Cerebellar cortex (tissue), 1 donor: ENCODE data around the gene FABP7.
A peak's percentile ranks its signal among the peaks of the same experiment; 100 is the strongest.
"Not testable (repeated sequence)": the region's sequence is repeated elsewhere in the genome, so short reads cannot be mapped to it uniquely, and the experiment has no call there.

Experiments
- DNase-seq: peaks from one replicate; pipeline ENCODE4 v3.0.0-alpha.2; 2015; ENCODE audit warnings: low spot score

The FABP7 gene

GRCh38 chr6:122779667-122780066 lies at the start of gene FABP7:
FABP7 (plus strand) TSS chr6:122779716; CDS start chr6:122779795, 79 bp downstream.
- no peak for DNase-seq

DNA sequence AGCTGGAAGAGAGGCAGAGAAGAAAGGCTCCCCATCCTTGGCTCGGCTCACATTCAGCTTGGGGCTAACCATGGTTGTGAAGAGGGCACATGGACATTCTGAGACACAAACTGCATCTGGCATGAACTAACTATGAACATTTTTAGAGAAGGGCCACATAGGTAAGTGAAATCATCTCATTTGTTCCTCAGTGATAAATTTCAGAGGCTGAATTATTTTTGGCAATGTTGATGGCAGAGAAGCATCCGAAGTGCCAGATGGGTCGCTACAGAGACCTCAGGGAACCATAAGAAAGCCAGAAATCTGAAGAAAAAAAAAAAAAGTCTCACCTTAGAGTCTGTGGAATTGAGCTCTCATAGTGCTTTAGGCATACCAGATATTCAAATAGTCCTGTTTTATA lies 49.2 kb upstream of the FABP7 start:
- DNase-seq: peak; percentile 90

GRCh38 chr6:122730775-122731386 lies 48.6 kb upstream of the FABP7 start:
- peak; percentile 87 for DNase-seq

DNA sequence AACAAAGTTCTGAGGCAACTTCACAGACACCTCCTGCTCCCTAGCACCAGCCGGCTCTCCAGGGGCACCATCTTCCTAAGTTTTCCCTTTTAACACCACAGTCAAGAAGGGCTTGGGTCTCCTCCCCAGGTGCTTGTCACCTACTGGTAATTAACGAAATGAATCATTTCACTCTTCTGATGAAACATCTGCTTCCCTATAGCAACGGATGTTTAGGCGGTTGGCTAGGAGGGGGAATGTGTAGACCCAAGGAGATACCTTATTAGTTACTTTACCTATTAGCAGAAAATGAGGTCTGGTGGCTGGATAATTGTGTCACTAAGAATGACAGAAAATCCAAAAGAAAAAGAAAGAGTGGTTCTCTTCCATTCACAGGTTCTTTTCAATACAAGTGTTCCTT lies 46.3 kb upstream of the FABP7 start:
- DNase-seq: no peak

DNA sequence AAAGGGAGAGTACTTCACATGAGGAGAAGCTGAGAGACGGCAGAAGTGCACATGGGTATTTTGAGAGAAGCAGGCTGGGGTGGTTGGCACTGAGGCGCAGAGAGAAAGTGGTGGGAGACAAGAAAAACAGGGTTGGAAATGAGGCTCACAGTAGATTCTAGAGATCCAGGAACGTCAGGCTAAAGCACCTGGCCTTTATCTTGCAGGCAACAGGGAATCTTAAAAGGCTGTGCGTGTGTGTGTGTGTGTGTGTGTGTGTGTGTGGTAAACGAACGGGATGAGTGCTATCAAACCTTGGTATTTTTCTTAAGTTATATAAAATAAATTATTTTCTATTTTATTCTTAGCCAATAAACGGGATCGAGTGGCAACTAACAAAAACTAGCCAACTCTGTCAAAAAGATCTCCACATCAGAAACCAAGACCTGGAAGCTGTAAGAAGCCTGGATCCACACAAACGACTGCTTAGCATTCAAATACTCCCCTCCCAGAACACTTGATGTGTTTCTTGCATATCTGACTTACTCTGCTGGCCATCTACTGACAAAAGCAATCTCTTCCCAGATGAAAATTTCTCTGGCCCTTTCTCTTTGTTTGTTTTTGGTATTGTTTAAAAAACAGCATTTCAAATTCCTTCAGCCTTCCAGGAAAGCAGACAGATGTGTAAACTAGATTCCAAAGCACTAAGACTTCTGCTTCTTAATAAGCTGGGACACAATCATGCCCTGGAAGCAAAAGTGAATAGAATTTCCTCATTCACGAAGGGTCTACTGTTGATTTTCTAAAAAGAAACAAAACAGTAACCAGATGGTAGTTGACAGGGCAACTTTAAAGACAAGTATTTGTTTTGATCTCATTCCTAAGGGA lies 44.8 kb upstream of the FABP7 start:
- DNase-seq: peak; percentile 34

GRCh38 chr6:122735582-122735981 lies 43.9 kb upstream of the FABP7 start:
- peak; percentile 57 for DNase-seq

- no peak for DNase-seq
These were observed 43.4 kb upstream of the FABP7 start for GRCh38 chr6:122736163-122736562.

DNA sequence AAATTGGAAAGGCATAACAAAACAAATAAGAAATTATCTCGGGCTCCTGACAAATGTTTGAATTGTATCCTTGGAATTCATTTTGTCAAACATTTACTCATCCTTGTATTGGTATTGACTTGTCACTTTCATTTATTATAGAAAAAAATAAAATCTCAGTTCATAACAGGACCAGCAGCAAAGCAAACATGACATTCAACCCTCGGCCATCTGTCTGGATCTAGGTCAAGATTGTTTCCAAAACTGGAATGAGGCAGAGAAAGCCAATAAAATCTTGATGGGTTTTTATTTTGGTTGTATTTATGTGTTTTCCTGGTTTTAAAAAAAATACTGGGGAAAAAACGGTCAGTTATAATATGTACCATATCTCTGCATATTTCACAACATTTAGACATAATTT lies 42.9 kb upstream of the FABP7 start:
- DNase-seq: peak; percentile 82

- no peak for DNase-seq
These were observed 39.4 kb upstream of the FABP7 start for GRCh38 chr6:122740091-122740490.

GRCh38 chr6:122740936-122741335 lies 38.6 kb upstream of the FABP7 start:
- DNase-seq: no peak

DNA sequence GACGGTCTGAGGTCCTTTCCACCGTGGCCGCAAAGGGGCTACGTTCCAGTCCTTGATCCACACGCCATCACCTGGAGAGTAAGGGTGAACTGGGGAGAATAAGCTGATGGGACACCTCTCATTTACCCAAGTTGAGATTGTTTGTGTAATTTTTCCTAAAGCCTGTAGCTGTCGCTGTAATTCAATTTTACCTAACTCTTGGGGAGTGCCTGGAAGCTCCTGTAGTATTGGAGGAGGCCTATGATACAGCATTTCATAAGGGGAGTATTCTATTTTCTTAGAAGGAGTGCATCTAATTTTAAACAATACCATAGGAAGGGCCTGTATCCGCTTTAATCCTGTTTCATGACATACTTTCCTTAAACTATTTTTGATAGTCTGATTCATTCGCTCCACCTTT lies 35.3 kb upstream of the FABP7 start:
- DNase-seq: peak; percentile 49

DNA sequence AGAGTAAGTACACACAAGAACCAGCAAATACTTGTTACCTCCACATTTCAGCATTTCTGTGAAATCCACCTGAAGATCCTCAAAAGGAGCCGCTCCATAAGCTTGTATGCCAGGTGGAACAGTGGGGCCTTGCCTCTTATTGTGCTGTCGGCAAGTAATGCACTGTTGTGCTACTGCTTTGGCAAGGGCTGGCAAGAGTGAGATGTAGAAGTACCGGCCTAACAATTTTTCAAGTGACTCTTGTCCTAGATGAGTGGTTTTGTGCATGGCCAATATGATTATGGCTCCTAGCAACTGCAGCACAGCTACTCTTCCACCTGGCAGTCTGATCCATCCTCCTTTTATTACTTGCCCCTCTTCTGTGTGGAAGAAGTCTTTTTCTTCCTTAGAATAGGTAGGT lies 34.7 kb upstream of the FABP7 start:
- DNase-seq: not testable (repeated sequence)

- DNase-seq: no peak
These were observed 32.8 kb upstream of the FABP7 start for GRCh38 chr6:122746688-122747087.

DNA sequence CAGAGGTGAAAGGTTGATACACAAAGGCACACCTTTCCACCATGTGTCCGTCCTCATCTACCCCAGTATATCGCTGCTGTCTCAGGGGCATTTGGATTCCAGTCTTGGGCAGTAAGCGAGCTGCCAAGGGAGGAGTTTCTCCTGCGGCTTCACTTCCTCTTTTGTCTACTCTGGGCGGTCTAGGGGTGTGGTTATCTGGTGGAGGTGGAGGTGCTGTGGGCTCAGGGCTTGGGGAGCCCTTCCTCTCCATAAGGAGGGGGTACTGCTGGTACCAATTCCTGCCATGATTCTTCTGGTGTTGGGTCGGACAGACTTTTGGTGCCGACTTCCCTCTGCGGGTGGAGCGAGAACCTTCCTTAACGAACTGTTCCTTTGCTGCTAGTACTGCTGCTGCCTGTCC lies 31.9 kb upstream of the FABP7 start:
- DNase-seq: no peak

- not testable (repeated sequence) for DNase-seq
These were observed 30.6 kb upstream of the FABP7 start for GRCh38 chr6:122748945-122749344.

DNA sequence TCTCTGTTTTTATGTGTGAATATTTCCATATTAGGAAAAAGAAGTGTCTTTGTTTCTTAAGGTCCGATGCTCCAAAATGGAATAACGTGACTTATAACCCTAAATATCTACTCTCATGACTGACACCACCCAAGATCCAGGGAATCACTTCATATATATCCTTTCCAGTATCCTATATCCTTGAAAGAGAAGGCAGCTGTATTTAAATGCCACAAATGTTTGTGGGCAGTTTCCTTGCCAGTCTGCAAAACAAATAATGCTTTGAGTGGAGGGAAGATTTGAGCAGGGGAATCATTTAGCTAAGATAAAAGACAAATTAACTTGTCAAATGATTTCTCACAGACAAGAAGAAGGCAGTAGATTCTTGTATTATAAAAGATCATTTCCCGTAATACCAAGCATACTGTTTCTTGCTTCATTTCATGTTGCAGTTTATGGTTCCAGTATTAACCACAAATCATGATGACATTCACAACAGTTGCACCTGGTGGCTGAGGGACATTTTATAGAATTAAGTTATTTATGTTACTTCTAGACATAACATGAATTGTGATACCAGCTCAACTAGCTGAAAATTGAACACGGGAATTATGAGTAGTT lies 30.0 kb upstream of the FABP7 start:
- DNase-seq: no peak

DNA sequence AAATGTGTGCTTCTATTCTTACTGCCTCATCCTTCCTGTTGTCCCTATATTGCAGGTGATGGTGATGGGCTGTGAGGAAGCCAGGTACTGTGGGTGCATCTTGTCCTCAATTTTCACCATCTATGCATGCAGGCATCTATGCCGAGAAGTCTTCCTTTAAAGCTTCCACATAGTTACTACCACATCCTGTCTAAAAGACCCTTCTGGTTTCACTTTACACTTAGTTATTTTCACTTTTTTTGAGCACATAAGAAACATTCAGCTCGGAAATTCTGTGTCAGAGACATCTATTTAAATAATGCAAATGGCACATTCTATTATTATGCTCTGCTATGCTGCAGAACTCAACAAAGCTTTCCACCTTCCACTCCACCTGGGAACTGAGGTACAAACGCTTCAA lies 28.2 kb upstream of the FABP7 start:
- DNase-seq: no peak

DNA sequence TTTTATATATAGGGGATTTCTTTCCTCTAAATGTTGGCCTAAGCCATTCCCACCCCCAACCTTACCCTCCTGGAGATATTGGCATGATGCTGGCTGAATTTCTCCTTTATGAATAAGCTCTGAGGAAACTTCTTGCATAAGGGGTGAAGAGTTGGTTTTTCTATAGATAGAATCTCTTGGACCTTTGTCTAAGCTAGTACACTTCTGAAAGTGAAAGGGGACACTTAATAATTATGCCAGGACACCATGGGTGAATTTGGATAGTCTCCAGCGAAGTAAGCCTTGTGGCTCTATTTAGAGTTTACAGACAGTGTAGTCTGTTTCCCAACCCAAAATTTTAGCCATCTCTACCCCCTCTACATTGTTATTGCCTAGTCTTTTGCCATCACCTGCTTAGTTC lies 27.1 kb upstream of the FABP7 start:
- peak; percentile 32 for DNase-seq

- peak; percentile 59 for DNase-seq
These were observed 26.4 kb upstream of the FABP7 start for GRCh38 chr6:122753000-122753687.

GRCh38 chr6:122753688-122754056 lies 25.8 kb upstream of the FABP7 start:
- DNase-seq: peak; percentile 56

DNA sequence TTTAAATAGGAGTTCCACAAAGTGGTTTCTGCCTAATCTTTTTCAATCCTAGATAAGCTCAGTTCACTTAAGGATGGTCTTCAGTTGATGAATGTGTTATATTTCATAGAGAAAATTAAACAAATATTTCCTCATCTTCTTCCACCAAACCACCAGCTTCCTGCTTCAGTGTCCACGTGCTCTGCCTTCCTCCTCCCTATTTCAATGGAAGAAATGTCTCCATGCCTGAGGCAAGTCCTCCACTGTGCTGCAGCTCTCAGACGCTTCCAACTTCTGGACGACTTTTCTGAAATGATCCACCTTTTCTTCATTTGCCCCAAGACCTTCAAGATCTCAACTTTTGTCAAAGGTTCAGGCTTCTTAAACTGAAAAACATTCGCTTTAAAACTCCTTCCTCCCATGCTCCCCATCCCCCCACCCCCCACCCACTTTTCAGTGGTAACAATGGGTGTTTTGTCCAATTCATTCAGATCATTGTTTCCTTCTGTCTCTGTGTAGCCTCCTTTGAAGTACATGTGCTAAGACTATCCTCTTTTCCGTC lies 25.3 kb upstream of the FABP7 start:
- DNase-seq: no peak

- no peak for DNase-seq
These were observed 23.6 kb upstream of the FABP7 start for GRCh38 chr6:122755901-122756300.
